PFSK-1 (cell line): ENCODE data around the gene SPOCK3.

Experiments
- FOXP2 ChIP-seq: optimal IDR thresholded peaks from 2 replicates; pipeline ENCODE3; 2011; ENCODE audit warnings: borderline replicate concordance, control low read depth, inconsistent platforms; ENCODE audit not compliant: insufficient read depth; ENCODE audit errors: extremely low read length, extremely low read depth
- POLR2AphosphoS5 ChIP-seq: IDR thresholded peaks from 2 replicates; pipeline ENCODE4 v1.6.1; 2012; ENCODE audit warnings: low read depth, mild to moderate bottlenecking, control low read depth, low read length, moderate library complexity
- REST ChIP-seq, 2 experiments: IDR thresholded peaks; 2 replicates each; pipeline versions ENCODE4 v1.6.1 to v1.8.0; 2011 to 2012; ENCODE audit warnings: low read depth in 2 of 2, low read length in 2 of 2, control low read depth in 1 of 2, inconsistent platforms in 1 of 2, mild to moderate bottlenecking in 1 of 2, moderate library complexity in 1 of 2; ENCODE audit not compliant: insufficient read depth in 1 of 2
- SIN3A ChIP-seq: IDR thresholded peaks from 2 replicates; pipeline ENCODE4 v1.6.1; 2012; ENCODE audit warnings: mild to moderate bottlenecking, low read length, moderate library complexity, borderline replicate concordance; ENCODE audit not compliant: insufficient read depth
- TAF1 ChIP-seq: IDR thresholded peaks from 2 replicates; pipeline ENCODE4 v1.6.1; 2012; ENCODE audit warnings: low read length, control low read depth, borderline replicate concordance; ENCODE audit not compliant: insufficient read depth

DNA sequence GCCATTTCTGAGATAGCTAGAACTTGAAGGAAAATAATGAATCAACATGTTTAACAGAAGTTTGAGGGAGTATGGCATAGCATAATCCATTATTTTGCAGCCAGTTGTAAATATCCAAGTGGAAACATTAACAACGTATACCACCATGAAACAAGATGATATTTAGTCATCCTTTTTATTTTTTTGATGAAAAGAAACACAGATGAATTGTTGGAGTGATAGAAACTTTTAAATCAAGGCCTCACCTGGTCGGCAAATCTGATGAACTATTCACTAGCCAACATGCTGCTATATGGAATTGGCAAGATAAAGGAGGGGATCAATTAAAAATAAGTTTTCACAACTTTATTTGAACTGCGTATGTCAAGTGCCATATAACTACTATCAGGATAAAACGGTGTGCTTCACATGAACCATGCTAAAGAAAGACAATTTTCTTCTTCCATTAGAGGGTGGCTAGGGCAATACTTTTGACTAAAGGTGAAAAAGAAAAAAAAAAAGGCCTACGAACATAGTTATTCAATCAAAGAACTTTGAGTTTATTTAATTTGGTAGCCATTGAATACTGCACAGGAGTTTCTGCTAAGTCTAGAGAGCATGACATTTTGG is 510.7 kb downstream of the SPOCK3 start:
- no peak for TF ChIP-seq POLR2AphosphoS5
- no peak for TF ChIP-seq REST (IDR thresholded peaks at IDR 0.05; ENCODE audit: insufficient read depth in 1 of 2, low read depth in 2 of 2, low read length in 2 of 2)
- no peak for TF ChIP-seq SIN3A
- TF ChIP-seq TAF1 = no peak
- no peak for TF ChIP-seq FOXP2
